Endothelial cell (in vitro differentiated cells): ENCODE data around the gene RASSF4. TPM values are rescaled to one million over a fixed set of nuclear protein-coding genes. Genes with fewer than 3 reads are reported as not detected.
A peak's percentile ranks its signal among the peaks of the same experiment; 100 is the strongest.

ENCODE experiments used
- DNase-seq: peaks from one replicate; pipeline ENCODE4 v3.0.0; 2021; ENCODE audit warnings: low spot score
- H3K27ac Mint-ChIP-seq: one replicate; pipeline ENCODE4 v1.8.0; 2021; ENCODE audit warnings: mixed read lengths, inconsistent platforms; ENCODE audit not compliant: unreplicated experiment
- H3K27me3 Mint-ChIP-seq: one replicate; pipeline ENCODE4 v1.8.0; 2021; ENCODE audit warnings: mild to moderate bottlenecking, moderate library complexity, mixed read lengths, inconsistent platforms; ENCODE audit not compliant: unreplicated experiment
- H3K36me3 Mint-ChIP-seq: one replicate; pipeline ENCODE4 v1.8.0; 2021; ENCODE audit warnings: mild to moderate bottlenecking, low read depth, mixed read lengths, inconsistent platforms; ENCODE audit not compliant: unreplicated experiment
- H3K4me1 Mint-ChIP-seq: one replicate; pipeline ENCODE4 v1.8.0; 2021; ENCODE audit warnings: mild to moderate bottlenecking, mixed read lengths, inconsistent platforms; ENCODE audit not compliant: unreplicated experiment
- H3K4me3 Mint-ChIP-seq: one replicate; pipeline ENCODE4 v1.8.0; 2021; ENCODE audit warnings: mild to moderate bottlenecking, mixed read lengths, inconsistent platforms; ENCODE audit not compliant: unreplicated experiment
- H3K9me3 Mint-ChIP-seq: one replicate; pipeline ENCODE4 v1.8.0; 2021; ENCODE audit warnings: mixed read lengths, inconsistent platforms; ENCODE audit not compliant: unreplicated experiment
- total RNA-seq: library from RNA; stranded (reverse); fragmentation: NEBNext Ultra II Directional; extraction: Animal tissue kit (Norgen Biotek cat#: 25700); gene quantifications from one replicate; pipeline ENCODE4 v1.2.1, GENCODE V29; 2021; ENCODE audit not compliant: unreplicated experiment
- TF ChIP-seq, protein P1 (sequence below): fragments of 200-600 bp; sonication (generic); IDR thresholded peaks from one replicate; pipeline ENCODE4 v1.5.0; 2021; ENCODE audit warnings: antibody characterized with exemption; ENCODE audit not compliant: unreplicated experiment

RASSF4 gene
- total RNA-seq, 1 donor from 2014 or later: 9.6 TPM

DNA sequence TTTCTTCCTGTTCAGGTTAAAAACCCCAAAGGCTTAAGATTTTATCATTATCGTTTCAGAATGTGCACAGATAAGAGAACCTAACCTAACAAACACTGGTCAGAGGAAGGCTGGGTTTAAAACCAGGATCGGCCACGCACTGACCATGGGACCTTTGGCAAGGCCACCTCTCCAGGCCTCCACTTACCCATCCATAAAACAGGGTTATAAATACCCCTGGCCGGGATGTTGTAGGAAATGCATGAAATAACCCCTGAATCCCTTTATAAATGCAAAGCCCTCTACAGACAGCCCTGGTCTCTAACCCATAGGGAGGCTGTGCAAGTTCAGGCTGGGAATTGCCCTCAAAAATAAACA, 18.6 kb downstream of the RASSF4 start:
- Mint-ChIP-seq H3K27ac (no peak overlapping the region), H3K4me1 (peaks cover 37% of the 10 kb centered on the region), H3K36me3 (no peaks in the 10 kb centered on the region), H3K9me3 (no peaks in the 10 kb centered on the region), H3K27me3 (peaks cover 15% of the 10 kb centered on the region), H3K4me3 (peak overlapping the region; percentile 77)
- DNase-seq: no peak
- TF ChIP-seq, protein P1, sequence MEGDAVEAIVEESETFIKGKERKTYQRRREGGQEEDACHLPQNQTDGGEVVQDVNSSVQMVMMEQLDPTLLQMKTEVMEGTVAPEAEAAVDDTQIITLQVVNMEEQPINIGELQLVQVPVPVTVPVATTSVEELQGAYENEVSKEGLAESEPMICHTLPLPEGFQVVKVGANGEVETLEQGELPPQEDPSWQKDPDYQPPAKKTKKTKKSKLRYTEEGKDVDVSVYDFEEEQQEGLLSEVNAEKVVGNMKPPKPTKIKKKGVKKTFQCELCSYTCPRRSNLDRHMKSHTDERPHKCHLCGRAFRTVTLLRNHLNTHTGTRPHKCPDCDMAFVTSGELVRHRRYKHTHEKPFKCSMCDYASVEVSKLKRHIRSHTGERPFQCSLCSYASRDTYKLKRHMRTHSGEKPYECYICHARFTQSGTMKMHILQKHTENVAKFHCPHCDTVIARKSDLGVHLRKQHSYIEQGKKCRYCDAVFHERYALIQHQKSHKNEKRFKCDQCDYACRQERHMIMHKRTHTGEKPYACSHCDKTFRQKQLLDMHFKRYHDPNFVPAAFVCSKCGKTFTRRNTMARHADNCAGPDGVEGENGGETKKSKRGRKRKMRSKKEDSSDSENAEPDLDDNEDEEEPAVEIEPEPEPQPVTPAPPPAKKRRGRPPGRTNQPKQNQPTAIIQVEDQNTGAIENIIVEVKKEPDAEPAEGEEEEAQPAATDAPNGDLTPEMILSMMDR: no peak

DNA sequence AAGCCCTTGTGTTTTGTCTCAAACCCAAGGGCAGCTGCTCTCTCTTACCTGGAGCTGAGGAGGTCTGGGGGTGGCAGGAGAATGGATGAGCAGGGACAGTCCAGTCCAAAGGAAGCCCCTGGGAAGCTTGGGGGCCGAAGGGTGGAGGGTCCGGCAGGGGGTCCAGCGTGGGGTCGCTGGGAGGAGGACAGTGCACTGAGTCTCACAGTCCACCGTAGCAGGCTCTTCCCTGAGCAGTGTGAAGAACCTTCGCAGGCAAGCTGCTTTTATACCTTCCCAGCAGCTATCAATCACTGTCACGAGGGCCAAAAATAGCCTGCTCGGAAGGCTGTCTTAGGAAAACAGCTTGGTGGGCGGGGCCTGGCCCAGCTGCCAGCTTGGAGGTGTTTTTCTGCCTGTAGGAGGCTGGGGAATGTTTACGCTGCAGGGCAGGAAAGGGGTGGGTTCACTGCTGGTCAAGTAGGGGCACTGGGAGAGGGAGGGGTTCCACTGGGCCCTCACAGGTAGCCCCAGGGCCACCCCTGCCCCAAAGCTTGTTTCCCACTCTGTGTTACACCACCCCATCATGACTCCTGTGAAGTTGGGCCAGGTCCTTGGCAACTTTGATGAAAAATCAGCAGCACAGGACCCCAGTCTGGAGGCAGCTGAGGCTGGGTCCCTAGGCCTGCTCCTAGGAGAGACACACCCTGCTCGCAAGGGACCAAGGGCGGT, 19.1 kb downstream of the RASSF4 start, which contains the start of gene DEPP1:
Gene DEPP1, minus strand, starts transcription at position 240 of the 711 bp plus-strand sequence. CDS start 779 bp downstream, outside the sequence.
- Mint-ChIP-seq H3K27me3 (peaks cover 15% of the 10 kb centered on the region), H3K27ac (peak within 1 kb of the TSS; percentile 57), H3K4me1 (peaks cover 38% of the 10 kb centered on the region), H3K9me3 (no peaks in the 10 kb centered on the region), H3K36me3 (no peaks in the 10 kb centered on the region), H3K4me3 (peak within 1 kb of the TSS; percentile 77)
- DNase-seq: peak; percentile 83
- TF ChIP-seq, protein P1: no peak

DNA sequence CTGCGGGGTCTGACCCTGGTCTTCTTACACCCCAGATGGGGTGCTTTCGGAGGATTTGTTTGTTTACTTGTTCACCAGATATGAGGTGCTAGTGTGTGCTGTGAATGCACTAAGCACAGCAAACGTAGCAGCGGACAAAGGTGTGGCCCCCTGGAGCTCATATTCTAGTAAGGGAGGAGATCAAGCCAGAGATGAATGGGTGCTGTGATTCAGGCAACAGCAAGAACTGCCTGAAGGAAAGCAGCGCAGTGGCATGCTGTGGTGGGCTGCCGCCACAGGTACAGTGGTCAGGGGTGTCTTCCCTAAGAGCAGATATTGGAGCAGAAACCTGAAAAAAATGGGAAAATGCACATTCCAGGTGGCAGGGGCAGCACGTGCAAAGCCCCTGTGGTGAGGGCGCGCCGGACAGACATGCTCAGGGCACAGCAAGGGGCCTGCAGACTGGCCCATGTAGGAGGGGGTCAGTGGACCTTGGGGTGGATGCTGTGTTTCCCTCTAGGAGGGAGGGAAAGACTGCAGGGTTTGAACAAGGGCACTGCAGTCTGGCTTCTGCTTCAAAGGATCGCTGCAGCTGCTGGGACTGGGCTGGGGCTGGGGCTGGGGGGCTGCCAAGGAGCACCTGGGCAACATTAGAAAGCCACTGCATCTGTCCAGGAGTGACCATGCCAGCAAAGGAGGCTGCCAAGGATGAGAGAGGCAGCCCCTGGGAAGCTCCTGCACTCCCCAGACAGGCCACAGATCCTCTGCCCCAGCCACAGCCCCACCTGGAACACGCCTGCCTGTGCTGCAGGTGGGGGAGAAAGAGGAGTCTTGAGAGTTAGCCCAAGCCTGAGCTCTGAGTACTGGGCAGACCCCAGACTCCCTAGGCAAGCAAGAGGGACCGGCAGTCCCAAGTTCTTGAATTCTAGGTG, 19.9 kb downstream of the RASSF4 start:
- Mint-ChIP-seq H3K36me3 (no peaks in the 10 kb centered on the region), H3K9me3 (no peaks in the 10 kb centered on the region), H3K27ac (no peak overlapping the region), H3K27me3 (peaks cover 15% of the 10 kb centered on the region), H3K4me3 (no peak overlapping the region), H3K4me1 (peaks cover 42% of the 10 kb centered on the region)
- DNase-seq: no peak
- TF ChIP-seq, protein P1: no peak

DNA sequence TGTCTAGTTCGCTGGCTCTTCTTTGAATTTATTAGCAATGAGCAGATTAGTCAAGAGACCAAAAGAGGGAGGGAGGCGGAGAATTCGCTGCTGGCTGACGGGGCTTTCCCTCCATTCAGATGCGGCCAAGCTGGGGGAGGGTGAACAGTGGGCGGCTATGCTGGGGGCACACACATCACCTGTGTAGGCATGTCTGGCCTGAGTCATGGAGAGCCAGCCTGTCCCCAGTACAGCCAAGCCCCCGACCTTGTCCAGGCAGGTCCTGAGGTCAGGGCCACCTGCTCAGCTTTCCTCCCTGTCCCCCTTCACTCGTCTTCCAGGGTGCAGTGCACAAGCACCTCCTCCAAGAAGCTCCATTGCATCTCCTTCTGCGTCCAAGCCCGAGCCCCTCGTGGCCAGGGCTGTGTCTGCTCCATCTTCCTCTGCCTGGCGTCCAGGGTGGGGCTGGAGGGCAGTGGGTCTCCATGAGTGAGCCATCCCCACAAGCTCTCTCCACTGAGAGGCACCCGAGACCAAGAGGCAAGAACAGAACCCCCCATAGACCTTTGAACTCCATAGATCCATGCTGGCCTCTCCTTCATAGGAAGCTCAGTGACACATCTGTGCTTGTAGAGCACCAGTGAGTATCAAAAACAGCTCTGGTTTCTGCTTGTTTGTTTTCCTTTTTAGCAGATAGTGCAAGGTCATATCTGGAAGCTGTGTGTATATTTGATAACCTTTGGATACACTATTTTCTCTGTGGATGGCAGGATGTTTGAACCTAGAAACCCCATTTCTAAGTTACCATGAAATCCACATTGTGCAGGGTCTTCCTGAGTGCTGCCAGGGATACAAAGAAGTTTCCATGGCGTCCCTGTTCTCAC, 20.9 kb downstream of the RASSF4 start:
- peaks cover 52% of the 10 kb centered on the region for H3K4me1 Mint-ChIP-seq
- DNase-seq: no peak
- TF ChIP-seq, protein P1: no peak
- H3K4me3 Mint-ChIP-seq: no peak overlapping the region
- H3K9me3 Mint-ChIP-seq: no peaks in the 10 kb centered on the region
- H3K27me3 Mint-ChIP-seq: peaks cover 21% of the 10 kb centered on the region
- no peak overlapping the region for H3K27ac Mint-ChIP-seq
- H3K36me3 Mint-ChIP-seq: no peaks in the 10 kb centered on the region
